ENCODE data around the gene NOL4L.

GRCh38 chr20:32535953-32536823, 48.9 kb downstream of the NOL4L start:
- TF ChIP-seq CTCF (IDR thresholded peaks at IDR 0.05; ENCODE audit: low read length) (no peak), EZH2 (IDR thresholded peaks at IDR 0.05; ENCODE audit: borderline replicate concordance, low read length) (no peak)
